GM19193 (cell line): ENCODE results near the gene GPC1.

Experiments used
- POLR2A ChIP-seq: IDR thresholded peaks from 4 replicates; pipeline ENCODE4 v1.6.1; 2011; ENCODE audit not compliant: insufficient read depth, insufficient read length; ENCODE audit errors: extremely low read depth

The GPC1 gene

DNA sequence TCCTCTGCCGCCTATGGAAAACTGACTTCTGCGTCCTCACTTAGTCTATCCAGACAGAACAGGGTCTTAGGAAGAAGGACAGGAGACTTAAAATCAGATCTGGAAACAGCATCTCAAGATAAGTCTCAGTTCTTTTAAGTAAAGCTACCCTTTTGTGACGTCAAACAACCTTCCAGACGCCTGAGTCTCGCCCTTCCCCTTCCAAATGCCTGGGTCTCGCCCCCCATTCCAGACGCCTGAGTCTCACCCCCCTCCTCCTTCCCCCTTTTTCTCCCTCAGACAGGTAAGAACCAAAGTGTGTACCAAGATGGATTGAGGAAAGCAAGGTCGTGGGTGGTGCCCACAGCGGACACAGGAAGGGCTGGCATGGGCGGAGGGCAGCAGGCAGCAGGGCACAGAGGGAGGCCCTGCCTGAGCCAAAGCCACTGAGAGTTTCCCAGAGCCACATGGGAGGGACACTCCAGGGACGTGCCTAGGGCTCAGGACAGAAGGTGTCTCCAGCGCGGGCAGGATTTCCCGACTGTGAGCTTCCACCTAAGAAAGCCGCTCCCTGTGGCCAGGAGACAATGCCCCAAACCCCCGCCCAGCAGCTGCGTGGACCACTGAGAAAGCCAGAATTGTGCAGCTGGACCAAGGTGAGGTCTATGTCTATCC lies 71.1 kb downstream of the GPC1 start:
- no peak for TF ChIP-seq POLR2A

DNA sequence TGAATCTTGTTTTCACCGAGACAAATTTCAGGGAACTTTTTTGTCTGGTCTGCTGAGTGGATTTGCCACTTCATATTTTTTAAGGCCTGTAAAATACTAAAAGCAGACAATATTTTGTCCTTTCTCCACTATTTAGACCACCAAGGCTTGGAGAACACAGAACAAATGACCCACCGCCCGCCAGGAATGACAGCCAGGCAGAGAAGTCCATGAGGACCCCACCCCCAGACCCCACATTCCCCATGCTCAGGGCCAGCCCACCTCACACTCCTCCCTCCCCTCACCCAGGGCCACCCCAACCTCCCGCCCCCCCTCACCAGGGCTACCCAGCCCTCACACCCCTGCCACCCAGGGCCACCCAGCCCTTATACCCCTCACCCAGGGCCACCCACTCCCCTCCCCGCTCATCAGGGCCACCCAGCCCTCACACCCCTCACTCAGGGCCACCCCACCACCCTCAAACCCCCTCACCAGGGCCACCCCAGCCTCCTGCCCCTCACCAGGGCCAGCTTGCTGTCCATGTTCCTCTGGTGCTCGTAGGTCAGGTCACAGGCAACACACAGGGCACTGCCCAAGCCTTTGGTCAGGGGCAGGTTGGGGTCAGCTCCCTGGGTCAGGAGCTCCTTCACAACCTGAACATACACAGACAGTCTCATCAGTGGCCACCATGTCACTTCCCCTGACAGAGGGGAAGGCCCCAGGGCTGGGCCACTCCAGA lies 71.8 kb downstream of the GPC1 start:
- TF ChIP-seq POLR2A = no peak

DNA sequence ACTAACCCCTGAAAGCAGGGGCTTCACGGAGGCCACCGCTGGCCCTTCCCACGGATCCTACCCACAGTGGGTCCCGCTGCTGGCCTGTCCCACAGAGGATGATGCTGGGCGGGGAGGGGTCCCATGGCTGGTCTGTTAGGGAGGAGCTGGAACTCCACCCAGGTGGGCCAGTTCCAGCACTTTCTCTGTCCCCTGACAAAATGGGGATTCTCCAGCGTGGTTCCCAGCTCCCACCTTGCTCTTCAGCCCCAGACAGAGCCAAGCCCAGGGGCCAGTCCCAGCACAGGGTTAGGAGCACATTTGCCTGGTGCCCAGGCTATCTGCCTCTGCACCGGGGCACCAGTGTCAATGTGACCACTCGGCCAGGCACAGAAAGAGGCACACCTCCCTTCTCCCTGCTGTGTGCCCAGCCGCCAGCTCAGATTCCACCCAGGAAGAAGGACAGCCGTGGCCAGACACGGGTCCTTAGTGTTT lies 72.4 kb downstream of the GPC1 start:
- TF ChIP-seq POLR2A = no peak

DNA sequence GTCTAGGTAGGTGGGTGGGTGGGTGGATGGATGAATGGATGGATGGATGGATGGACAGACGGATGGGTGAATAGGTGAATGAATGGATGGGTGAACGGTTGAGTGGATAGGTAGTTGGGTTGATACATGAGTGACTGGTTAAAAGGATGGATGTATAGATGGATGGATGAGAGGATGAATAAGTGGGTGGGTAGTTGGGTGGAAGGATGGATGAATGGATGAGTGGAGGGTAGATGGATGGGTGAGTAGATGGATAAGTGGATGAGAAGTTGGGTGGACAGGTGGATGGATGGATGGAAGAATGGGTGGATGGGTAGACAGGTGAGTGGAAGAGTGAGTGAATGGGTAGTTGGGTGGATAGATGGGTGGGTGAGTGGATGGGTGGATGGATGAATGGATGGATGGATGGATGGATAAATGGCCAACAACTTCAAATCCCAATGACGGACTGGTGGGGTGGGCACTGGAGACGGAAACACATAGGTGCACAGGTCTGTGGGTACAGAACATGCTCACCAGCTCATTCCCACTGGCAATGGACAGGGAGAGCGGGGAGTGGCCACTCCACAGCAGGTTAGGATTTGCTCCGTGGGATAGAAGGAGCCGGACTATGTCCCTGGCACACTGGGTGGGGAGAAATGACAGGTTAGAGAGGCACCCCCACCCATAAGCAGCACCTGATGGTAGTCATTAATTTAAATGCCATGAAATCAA lies 73.5 kb downstream of the GPC1 start:
- no peak for TF ChIP-seq POLR2A

DNA sequence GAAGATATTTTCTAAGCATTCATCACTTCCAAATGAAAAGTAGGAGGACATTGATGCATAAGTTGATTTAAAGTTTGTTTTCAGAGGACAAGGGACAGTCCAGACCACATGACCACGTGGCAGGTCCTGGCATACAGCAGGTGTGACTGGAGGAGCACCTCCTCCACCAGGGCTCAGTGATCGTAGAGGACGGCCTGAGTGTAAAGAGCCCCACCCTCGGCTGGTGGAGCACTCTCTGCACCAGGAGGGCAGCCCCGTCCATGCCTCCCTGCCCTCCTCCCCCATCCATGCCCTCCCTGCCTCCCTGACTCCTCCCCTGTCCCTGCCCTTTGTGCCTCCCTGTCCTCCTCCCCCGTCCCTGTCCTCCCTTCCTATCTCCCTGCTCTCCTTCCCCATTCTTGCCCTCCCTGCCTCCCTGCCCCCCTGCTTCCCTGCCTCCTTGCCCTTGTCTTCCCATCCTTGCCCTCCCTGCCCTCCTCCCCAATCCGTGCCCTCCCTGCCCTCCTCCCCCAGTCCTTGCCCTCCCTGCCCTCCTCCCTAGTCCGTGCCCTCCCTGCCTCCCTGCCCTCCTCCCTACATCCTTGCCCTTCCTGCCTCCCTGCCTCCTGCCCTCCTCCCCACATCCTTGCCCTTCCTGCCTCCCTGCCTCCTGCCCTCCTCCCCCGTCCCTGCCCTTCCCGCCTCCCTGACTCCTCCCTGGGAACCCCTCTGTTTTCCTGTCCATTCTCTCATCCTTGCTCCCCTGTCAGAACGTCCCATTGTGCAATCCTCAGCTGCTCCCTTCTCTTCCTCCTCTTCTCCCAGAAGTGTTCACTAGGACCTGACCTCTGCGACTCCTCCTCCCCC lies 74.4 kb downstream of the GPC1 start:
- no peak for TF ChIP-seq POLR2A

DNA sequence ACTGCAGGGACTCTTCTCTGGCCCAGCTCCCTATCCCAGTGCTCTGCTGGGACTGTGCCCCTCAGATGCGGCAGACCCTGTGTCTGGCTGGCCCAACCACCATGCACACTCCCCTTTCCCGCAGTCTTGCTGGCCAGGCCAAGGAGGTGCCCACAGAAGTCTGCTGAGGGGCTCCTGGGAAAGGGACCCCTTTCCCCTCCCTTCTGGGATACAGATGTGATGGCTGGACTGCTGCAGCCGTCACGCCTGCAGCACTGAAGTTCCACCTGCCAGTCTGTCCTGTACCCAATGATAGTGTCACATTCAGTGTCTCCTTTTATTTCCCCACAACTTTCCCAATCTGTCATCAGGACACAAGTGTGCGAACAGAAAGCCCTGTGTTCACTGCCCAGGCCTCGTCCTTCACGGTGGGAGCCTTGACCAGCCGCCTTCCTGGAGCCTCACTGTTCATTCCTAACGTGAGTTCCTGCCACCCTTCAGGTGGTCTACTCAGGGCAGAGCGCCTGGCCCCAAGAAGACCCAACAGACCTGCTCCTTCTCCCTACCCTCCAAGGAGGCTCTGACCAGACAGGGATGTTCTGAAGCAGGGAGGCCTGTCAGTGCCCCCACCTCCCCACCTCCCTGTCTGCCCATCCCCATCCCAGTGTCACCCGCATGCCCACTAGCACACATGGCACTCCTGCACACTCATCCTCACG lies 75.2 kb downstream of the GPC1 start:
- no peak for TF ChIP-seq POLR2A

DNA sequence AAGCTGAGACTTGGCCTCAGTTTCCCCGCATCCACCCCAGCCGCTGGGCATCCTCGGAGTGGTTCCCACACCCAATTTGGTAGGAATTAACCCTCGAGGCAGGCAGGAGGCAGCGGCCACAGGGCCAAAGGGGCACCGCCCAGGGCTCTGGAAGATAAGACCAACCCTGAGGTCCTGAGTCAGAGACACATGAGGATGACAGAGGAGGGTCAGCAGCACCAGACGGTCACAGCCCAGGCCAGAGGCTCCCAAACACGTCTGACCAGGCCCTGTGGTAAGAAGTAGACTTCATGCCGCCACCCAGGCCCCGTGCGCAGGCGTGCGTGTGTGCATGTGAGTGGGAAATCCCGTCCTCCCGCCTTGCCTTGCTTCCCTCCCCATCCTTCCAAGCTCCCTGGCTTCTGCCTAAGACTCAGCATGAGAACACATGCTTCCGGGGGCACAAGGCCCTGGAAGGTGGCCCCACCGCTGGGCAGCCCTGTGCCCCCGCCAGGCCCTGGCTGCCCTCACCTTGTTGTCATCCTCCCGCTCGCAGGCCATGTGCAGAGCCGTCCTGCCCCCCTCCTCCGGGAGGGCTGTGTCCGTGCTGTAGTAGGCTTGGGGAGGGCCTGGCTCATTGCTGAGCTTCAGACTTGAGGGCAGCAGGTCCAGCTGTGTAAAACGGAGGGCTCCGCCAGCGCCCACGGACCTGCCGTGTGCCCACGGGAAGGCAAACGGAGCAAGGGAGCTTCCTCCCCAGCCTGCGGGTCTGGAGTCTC lies 76.1 kb downstream of the GPC1 start:
- no peak for TF ChIP-seq POLR2A

DNA sequence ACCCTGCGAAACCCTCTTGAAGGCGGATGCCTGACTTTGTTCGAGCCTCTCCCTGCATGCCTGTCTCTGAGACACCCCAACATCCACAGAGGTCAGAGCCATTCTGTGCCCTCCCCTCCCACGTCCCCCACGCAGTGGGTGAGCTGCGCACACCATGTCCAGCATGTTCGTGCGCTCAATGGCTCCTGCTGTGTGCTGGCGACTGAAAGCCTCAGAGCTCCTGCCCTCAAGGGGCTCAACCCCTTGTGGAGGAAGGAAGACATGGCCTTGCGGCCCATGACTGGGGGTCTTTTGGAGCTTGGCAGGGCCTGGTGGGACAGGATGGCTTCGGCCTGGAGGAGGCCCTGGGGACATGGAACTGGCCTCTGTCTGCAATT lies 76.6 kb downstream of the GPC1 start:
- no peak for TF ChIP-seq POLR2A

DNA sequence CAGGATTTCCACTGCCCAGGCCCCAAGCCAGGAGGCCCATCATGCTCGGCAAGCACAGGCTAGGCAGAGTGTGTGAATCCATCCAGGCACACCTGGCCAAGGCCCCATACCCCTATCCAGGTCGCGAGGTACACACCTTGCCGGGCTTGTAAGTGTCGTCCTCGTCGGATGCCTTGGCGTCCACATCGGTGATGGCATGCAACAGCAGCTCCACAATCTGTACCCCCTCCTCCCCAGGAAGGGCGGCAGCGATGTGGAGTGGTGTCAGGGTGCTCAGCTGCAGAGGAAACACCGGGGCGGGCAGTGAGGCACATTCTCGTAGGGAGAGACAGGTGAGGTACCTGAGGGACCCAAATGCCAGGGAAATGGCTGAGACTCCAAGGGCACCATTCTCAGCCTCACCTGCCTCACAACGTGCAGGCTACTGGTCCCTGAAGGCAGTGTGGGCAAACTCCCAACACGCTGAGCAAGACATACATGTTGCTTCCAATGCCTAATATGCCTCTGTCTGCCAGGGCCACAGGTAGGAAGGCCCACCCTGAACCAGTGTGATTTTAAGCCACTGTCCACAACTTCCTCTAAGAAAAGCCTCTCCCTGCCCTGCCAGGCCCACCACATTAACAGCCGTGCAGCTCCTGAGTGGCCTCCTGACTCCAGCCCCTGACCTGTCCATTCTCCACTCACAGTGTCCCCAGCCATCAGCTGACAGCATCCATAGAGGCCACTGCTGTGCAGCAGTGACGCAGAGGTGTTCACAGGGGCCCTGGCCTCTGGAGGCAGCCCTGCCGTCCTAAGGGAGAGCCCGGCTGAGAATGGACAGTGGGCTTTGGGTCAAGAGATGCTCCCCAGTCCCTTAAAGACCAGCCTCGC lies 77.4 kb downstream of the GPC1 start:
- TF ChIP-seq POLR2A = no peak

DNA sequence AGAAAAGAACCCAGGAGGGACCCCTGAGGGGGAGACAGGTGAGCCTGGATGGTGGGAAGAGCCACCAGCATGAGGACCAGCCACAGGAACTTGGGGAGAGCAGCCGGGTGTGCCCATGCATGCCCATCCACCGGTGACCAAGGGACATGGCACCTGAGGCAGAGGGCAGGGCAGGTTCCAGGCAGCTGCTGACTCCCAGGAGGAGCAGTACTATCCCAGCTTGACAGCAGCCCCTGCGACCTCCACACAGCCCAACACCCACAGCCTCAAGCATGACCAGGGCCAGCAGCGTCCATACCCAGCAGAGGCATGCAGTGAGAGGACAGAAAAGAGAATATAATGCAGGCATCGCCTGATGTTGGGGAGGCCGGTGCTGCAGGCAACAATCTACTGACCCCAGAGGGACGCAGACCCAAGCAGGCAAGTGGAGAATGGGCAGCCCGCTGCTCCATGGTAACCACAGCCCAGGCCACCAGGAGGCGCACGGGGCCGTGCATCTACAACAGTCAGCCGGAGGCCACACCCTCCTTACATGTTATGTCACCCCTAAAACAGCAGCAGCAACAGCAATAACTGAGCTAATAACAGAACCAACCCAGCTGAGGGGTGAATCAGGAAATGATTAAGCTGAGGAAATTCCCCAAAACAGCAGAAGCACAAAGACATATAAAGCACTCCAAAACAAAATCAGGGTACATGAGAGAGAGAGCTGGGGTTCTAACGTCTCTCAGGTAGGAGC lies 78.3 kb downstream of the GPC1 start:
- TF ChIP-seq POLR2A = no peak

DNA sequence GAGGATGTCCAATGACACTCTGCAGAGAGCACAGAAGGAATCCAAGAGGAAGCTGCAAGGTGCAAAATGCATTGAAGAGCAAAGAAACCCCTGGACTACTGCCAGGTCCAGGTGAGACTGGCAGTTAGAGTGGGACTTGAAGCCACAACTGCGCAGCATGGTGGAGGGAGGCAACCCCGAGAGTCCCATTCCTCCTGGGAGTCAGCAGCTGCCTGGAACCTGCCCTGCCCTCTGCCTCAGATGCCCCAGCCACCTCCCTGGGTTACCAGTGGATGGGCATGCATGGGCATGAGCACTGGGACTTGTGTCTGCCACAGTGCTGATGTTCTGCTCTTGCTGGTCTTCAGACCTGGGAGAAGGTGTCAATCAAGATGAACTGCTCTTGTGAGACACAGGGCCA lies 79.2 kb downstream of the GPC1 start:
- TF ChIP-seq POLR2A = no peak

DNA sequence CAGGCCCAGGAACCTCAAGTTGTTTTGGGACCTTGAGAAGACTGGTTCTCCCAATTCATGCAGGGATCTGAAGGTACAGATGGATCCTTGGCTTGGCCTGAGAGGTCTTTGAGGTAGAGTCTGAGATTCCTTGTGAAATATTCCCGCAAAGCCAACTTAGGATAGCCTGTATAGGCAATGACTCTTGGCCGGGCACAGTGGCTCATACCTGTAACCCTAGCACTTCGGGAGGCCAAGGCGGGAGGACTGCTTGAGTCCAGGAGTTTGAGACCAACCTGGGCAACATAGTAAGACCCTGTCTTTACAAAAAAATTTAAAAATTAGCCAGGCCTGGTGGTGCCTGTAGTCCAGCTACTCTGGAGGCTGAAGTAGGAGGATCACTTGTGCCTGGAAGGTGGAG lies 81.9 kb downstream of the GPC1 start:
- no peak for TF ChIP-seq POLR2A
